ENCODE data around the gene MRPS18C. TPM values are rescaled to one million over a fixed set of nuclear protein-coding genes. Genes with fewer than 3 reads are reported as not detected.

The MRPS18C gene
- total and polyA plus RNA-seq, 2 of the 4 experiments (the other 2 are of a cell fraction), result 8.6 to 12.2 TPM

DNA sequence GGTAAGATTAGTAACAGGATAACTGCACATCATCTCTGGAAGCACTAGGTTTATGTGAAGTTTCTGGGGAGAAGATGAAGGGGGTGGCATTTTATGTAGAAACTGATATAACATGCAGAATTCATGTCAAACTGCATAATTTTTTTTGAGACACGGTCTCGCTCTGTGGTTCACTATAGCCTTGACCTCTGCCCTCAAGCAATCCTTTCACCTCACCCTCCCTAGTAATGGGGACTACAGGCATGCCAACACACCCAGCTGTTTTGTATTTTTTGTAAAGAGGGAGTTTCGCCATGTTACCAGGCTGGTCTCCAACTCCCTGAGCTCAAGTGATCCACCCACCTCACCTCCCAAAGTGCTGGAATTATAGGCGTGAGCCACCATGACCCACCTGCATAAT lies 17.6 kb downstream of the MRPS18C start:
- no CpG with 5 or more reads among the region's 4 CpGs for WGBS, 2 experiments (ENCODE audit: extremely low coverage in 2 of 2, insufficient read length in 1 of 2)
- Histone ChIP-seq H2AFZ (replicated peaks; ENCODE audit: low read length, poor library complexity) (no peak overlapping the region), H3K23ac (ENCODE audit: low read depth, low read length) (no peak overlapping the region), H3K4me1 (ENCODE audit: control insufficient read depth, insufficient read depth, low read length) (no peaks in the 10 kb centered on the region), H3K56ac (ENCODE audit: extremely low read depth, insufficient read depth, low read length) (no peak overlapping the region), H2BK5ac (ENCODE audit: low read depth, low read length, poor library complexity, severe bottlenecking) (no peak overlapping the region), H2AK5ac (ENCODE audit: low read depth, low read length) (no peak overlapping the region), H2BK15ac (ENCODE audit: low read depth, low read length) (no peak overlapping the region), H3K36me3 (ENCODE audit: control insufficient read depth, insufficient read depth, low read length) (peaks cover 13% of the 10 kb centered on the region), H4K8ac (ENCODE audit: low read depth in 2 of 2, low read length in 2 of 2) (no peak overlapping the region), H4K91ac (ENCODE audit: insufficient read depth, low read depth, low read length) (no peak overlapping the region), H4K20me1 (ENCODE audit: insufficient read depth, low read length) (no peaks in the 10 kb centered on the region), H3K79me1 (ENCODE audit: low read depth in 1 of 2, low read length in 2 of 2) (no peaks in the 10 kb centered on the region; a peak in 1 of 4 replicates), H3K27me3 (ENCODE audit: control insufficient read depth, insufficient read depth, low read length) (no peaks in the 10 kb centered on the region), H3K9ac (ENCODE audit: low read depth, low read length) (no peak overlapping the region), H3K4me2 (ENCODE audit: low read depth, low read length) (no peak overlapping the region), H2AK9ac (replicated peaks; ENCODE audit: low read depth, low read length, poor library complexity) (no peak overlapping the region), H4K5ac (ENCODE audit: low read depth, low read length) (no peak overlapping the region), H3K18ac (ENCODE audit: low read depth, low read length) (no peak overlapping the region), H2BK120ac (ENCODE audit: low read depth, low read length) (no peak overlapping the region), H3K4ac (ENCODE audit: low read depth, low read length) (no peak overlapping the region), H3K9me1 (ENCODE audit: insufficient read depth, low read length) (no peaks in the 10 kb centered on the region), H2BK20ac (ENCODE audit: low read depth, low read length) (no peak overlapping the region), H3K14ac (replicated peaks; ENCODE audit: low read depth, low read length) (no peak overlapping the region), H3K4me3 (ENCODE audit: insufficient read depth, low read depth, low read length) (no peak overlapping the region), H3K9me3 (ENCODE audit: control insufficient read depth, insufficient read depth, low read length) (no peaks in the 10 kb centered on the region), H3K27ac (ENCODE audit: insufficient read depth, low read length) (no peak overlapping the region)
- ATAC-seq (ENCODE audit: low read depth) (no peak), DNase-seq (no peak)
- dilution Hi-C loops (cut with HindIII; ENCODE audit: low sequenced_read_pairs, unreplicated experiment), result no loop called here
- intact Hi-C loops (cut with micrococcal nuclease), result no loop called here
- in situ Hi-C loops (cut with MboI; ENCODE audit: low sequenced_read_pairs), result no loop called here
- no TSS peak for BruUV-seq (replicated peaks)
- ChIA-PET CTCF (no interaction called here), POLR2A (ENCODE audit: unreplicated experiment) (no interaction called here)
- TF ChIP-seq FOS (IDR thresholded peaks at IDR 0.05; ENCODE audit: low read depth, low read length) (no peak), CHD1 (IDR thresholded peaks at IDR 0.05; ENCODE audit: low read depth, low read length) (no peak), MAFK (IDR thresholded peaks at IDR 0.05; ENCODE audit: low read depth, low read length) (no peak), POLR2A (IDR thresholded peaks at IDR 0.05; ENCODE audit: low read depth, low read length) (no peak)

All from IMR-90 (cell line).